ENCODE measurements around the gene CDAN1.

CDAN1 gene

DNA sequence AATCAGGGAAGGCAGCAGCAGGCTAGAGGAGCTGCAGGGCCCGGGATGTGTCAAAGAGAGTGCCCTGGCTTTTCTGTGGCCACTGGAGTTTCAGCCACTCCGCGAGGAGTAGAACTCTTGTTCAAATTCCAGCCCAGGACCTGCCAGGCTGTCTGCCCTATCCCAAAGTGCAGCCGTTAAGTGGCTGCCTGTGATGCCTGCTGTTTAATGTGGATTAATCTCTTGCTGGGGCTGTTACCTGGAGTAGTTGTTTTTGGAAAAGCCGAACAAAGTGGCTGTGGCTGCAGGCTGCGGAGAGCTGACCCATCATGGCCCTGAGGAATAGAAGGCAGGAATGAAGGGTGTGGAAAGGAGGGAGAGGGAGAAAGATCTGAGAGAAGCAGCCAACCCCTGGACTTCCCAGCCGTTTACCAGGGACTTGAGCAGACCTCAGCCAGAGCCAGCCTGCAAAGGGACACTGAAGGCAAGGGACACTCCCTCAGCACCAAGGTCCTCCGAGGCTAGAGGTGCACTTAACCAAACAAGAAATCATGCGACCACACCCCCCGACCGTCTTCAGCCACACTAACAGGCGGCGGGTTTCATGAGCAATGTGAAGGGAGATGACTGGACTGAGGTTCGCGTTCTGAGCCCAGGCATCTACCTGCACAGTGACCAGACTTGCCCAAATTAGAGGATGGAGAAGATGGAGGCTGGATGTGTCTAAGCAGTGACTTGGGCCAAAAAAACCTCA, 4.7 kb downstream of the CDAN1 start:
- DNase-seq (ENCODE audit: extremely low read depth, insufficient read length): no peak
- H3K36me3 ChIP-seq (ENCODE audit: control insufficient read depth, insufficient read depth, low read length): peaks cover 33% of the 10 kb centered on the region
- no peaks in the 10 kb centered on the region for H3K27me3 ChIP-seq (replicated peaks; ENCODE audit: control insufficient read depth, insufficient read depth, low read length)
- H3K4me3 ChIP-seq (replicated peaks; ENCODE audit: low read depth, low read length): no peak overlapping the region
- no peak for TF ChIP-seq CTCF (IDR thresholded peaks at IDR 0.05; ENCODE audit: insufficient read depth, low read length, poor library complexity, severe bottlenecking)

DNA sequence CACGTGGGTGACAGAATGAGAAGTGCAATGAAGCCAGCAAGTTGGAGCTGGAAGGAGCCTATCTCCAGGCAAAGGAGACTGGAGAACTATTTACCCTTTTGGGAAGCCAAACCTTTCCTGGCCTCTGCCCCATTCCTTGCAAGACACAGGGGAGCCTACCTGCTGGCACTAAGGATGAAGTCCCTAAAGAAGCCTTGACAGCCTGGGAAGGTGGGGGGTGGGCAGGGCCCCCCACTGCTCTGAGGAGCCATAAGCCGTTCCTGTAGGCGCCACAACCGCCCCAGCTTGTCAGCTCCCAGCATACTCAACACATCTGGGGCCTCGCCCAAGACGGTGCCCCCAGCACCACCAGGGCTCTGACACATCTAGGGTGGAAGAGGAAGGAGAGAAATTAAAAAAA, 5.5 kb downstream of the CDAN1 start:
- no peak for DNase-seq (ENCODE audit: extremely low read depth, insufficient read length)
- no peaks in the 10 kb centered on the region for H3K27me3 ChIP-seq (replicated peaks; ENCODE audit: control insufficient read depth, insufficient read depth, low read length)
- no peak for TF ChIP-seq CTCF (IDR thresholded peaks at IDR 0.05; ENCODE audit: insufficient read depth, low read length, poor library complexity, severe bottlenecking)
- peaks cover 36% of the 10 kb centered on the region for H3K36me3 ChIP-seq (ENCODE audit: control insufficient read depth, insufficient read depth, low read length)
- no peak overlapping the region for H3K4me3 ChIP-seq (replicated peaks; ENCODE audit: low read depth, low read length)

- Histone ChIP-seq H3K27me3 (replicated peaks; ENCODE audit: control insufficient read depth, insufficient read depth, low read length) (no peaks in the 10 kb centered on the region), H3K36me3 (ENCODE audit: control insufficient read depth, insufficient read depth, low read length) (peaks cover 41% of the 10 kb centered on the region), H3K4me3 (replicated peaks; ENCODE audit: low read depth, low read length) (no peak overlapping the region)
- TF ChIP-seq CTCF (IDR thresholded peaks at IDR 0.05; ENCODE audit: insufficient read depth, low read length, poor library complexity, severe bottlenecking): no peak
- no peak for DNase-seq (ENCODE audit: extremely low read depth, insufficient read length)
Measured at GRCh38 chr15:42730536-42730935, 6.4 kb downstream of the CDAN1 start.

- Histone ChIP-seq H3K4me3 (replicated peaks; ENCODE audit: low read depth, low read length) (no peak overlapping the region), H3K27me3 (replicated peaks; ENCODE audit: control insufficient read depth, insufficient read depth, low read length) (no peaks in the 10 kb centered on the region), H3K36me3 (ENCODE audit: control insufficient read depth, insufficient read depth, low read length) (peaks cover 43% of the 10 kb centered on the region)
- TF ChIP-seq CTCF (IDR thresholded peaks at IDR 0.05; ENCODE audit: insufficient read depth, low read length, poor library complexity, severe bottlenecking): no peak
- no peak for DNase-seq (ENCODE audit: extremely low read depth, insufficient read length)
Measured at GRCh38 chr15:42730135-42730534, 6.8 kb downstream of the CDAN1 start.

- Histone ChIP-seq H3K27me3 (replicated peaks; ENCODE audit: control insufficient read depth, insufficient read depth, low read length) (no peaks in the 10 kb centered on the region), H3K4me3 (replicated peaks; ENCODE audit: low read depth, low read length) (no peak overlapping the region), H3K36me3 (ENCODE audit: control insufficient read depth, insufficient read depth, low read length) (peaks cover 48% of the 10 kb centered on the region)
- TF ChIP-seq CTCF (IDR thresholded peaks at IDR 0.05; ENCODE audit: insufficient read depth, low read length, poor library complexity, severe bottlenecking): no peak
- DNase-seq (ENCODE audit: extremely low read depth, insufficient read length): no peak
Measured at GRCh38 chr15:42729409-42729808, 7.5 kb downstream of the CDAN1 start.

DNA sequence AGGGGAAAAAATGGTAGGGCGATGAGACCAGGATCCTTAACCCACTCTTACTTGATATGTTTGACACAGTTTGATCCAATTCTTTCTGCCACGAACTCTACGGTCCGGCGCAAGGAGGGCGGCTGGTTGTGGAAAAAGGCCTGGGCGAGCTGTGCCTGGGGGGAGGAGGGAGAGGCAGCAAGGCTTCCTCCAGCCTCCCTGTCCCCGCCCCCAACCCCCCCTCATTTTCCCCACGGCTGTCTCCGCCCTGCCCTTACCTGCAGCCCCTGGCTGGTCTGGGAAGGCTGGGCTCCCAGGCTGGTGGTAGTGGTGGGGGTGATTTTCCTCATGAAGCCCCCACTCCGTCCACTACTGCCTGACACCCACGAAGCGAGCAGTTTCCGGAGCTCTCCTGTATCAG, 8.0 kb downstream of the CDAN1 start:
- DNase-seq (ENCODE audit: extremely low read depth, insufficient read length): no peak
- TF ChIP-seq CTCF (IDR thresholded peaks at IDR 0.05; ENCODE audit: insufficient read depth, low read length, poor library complexity, severe bottlenecking): no peak
- peaks cover 52% of the 10 kb centered on the region for H3K36me3 ChIP-seq (ENCODE audit: control insufficient read depth, insufficient read depth, low read length)
- H3K4me3 ChIP-seq (replicated peaks; ENCODE audit: low read depth, low read length): no peak overlapping the region
- H3K27me3 ChIP-seq (replicated peaks; ENCODE audit: control insufficient read depth, insufficient read depth, low read length): no peaks in the 10 kb centered on the region

All from GM06990 (cell line).